GM19240 (cell line): Measurements from ENCODE around the gene SPTLC3.

ENCODE experiments used
- DNase-seq: peaks from one replicate; pipeline ENCODE4 v3.0.0; 2011; ENCODE audit warnings: low spot score; ENCODE audit not compliant: insufficient read length

The SPTLC3 gene

DNA sequence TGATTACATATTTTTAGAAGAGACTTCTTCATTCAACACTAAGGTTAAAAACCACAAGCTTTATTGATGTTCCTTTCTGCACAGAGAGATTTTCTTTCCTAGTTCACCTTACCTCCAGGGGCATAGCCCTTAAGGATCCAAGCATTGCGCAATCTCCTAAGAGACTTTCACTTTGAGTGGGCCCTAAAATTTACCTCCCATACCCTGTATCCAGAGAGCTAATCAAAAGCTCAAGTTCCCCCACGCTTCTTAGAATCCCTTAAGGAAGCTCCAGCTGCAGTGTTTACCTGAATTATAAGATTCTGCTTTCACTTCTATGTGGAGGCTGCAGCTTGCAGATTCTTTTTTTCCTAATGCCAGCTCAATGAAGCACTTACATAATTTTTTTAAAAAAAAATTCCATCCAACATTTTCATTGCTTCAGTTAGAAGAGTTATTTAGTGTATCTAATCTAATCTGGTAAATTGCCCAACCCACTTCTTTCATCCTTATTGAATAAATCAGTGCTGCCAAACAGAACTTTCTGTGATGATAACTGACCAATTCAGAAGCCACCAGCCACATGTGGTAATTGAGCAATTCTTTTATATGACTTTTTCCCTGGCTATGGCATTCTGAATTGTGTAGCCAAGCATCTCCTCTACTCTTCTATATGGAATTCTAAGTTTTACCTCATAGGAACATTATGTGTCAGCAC is 24.6 kb upstream of the SPTLC3 start:
- DNase-seq: no peak

DNA sequence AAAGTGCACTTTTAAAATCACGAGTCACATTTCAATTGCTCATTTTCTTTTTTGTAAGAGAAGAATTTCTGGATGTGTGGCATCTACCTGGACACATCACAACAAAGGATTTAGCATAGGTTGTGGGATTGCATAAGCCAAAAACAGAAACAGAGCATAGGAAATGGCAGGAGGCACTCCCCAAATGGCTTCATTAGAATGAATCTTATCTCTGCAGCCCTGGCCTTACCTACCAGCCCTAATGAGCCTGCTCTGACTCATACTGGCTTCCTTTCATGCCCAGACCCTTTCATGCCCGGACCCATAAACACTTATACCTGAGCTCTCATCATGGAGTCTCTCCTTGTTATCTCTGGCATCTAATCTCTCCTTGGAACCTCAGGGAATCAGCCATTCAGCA is 23.9 kb upstream of the SPTLC3 start:
- no peak for DNase-seq

DNA sequence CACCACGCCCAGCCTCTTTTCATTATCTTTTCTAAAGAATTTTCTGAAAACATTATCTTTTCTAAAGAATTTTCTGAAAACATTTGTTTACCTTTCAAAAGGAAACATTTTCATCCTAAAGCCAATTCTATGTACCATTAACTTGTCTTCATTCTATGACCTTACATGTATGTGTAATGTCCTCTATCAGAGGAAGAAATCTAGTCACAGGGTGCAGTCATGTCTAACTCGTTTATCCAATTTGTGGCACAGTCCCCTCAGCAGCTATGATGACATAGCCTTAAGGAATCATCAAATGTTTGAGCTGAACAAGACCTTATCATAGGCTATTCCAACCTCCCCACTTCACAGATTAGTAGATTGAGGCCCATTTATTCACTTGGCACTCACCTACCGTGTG is 21.5 kb upstream of the SPTLC3 start:
- DNase-seq: no peak

DNA sequence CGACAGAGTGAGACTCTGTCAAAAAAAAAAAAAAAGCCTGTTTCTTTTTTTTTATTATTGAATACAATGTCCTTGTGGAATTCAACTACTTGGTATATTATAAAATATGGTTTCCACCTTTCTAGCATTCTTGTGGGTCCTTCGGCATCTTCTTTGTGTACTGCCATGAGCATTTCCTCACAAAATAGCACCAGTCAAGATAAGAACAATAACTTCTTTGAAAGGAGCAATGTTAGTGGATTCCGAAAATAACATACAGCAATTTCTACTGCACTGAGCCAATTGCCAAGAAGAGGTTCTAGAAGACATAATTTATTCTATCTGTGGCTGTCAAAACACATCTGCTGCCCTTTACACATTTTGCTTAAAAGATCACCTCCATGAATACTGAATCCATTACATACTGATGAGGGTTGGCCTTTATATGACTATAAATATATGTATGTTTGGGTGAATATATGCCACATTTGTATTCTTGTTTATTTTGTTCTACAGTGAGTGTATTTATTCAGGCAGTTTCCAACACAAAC is 19.1 kb upstream of the SPTLC3 start:
- no peak for DNase-seq

DNA sequence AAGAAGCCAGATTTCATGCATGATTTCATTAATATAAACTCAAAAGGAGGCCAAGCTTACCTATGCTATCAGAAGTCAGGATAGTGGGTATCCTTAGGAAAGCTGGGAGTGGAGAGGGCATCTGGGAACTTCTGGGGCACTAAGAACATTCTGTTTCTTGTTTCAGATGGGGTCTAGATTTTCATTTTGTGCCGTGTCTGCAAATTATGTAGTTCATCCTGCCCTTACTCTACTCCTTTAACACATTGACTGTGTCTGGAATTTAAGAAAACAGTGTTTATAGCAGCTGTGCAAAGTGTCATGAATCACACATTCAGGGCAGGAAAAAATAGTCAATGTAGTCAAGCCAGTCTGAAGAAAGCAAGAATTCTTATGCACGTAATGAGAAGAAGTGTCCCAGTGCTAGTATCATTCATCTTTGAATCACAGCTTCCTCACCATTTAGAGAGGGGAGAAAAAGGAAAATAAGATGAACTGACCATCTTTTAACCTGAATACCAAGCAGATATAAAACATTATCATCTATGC is 11.6 kb upstream of the SPTLC3 start:
- no peak for DNase-seq

DNA sequence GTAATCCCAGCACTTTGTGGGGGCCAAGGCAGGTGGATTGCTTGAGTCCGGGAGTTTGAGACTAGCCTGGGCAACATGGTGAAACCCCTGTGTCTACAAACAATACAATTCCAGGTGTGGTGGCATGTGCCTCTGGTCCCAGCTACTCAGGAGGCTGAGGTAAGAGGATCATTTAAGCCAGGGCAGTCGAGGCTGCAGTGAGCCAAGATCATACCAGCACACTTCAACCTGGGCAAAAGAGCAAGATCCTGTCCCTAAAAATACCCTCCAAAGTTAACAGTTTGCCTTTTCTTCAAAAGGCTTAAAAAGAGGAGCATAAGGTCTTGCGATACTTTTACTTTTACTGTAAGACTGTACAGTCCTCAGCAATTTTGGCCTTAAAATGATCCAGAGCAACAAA is 10.7 kb upstream of the SPTLC3 start:
- DNase-seq: no peak

DNA sequence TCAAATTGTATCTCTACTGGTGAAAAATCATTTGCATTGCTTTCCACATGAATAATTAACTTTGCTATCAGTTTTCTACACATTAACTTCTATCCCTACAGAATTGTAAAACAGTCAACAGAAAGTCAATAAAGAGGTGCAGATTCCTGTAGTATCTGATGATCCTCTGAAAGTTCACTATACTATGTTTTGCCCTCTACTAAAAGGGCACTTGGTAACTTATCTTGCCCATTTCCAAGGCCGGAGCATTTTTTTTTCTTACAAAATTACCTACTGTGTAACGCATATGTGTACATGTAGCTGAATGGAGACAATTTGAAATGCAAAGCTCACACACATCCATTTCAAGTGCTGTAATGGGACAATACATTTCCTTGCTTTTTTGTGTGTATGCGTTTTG is 9.6 kb upstream of the SPTLC3 start:
- DNase-seq: no peak

DNA sequence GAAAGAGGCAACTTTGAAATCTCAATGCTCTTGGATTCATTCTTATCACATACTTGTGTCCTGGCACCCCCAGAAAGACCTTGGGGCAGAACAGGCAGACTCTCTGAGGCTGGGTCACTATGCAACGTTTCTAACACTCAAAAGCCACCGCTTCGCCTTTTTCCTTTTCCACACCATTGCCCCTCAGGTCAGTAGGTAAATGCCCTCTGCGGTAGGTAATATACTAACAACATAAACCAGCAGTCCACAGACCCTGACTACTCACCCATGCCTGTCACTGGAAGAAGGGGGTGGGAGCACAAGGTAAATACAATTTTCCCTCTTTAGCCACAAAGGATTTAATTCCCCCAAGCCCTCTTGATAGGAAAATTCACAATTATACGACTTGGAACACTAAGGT is 6.5 kb upstream of the SPTLC3 start:
- DNase-seq: no peak

DNA sequence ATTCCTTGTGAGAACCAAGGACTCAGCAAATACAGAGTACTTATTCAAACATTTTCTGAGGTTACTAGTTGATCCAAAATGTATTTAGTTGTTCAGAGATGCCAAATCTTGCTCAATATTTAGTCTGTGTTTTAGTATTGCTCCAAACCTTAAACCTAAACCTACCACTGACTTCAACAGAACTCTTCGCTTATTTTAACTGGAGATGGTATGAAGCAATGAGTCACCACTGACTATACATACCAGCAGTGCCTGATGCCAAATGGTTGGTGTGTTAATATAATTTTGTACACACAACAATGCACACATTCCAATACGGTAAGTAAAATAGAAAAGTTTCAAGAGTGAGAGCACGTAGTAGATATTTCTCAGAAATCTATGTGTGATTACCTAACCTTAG is 1.9 kb upstream of the SPTLC3 start:
- DNase-seq: no peak

DNA sequence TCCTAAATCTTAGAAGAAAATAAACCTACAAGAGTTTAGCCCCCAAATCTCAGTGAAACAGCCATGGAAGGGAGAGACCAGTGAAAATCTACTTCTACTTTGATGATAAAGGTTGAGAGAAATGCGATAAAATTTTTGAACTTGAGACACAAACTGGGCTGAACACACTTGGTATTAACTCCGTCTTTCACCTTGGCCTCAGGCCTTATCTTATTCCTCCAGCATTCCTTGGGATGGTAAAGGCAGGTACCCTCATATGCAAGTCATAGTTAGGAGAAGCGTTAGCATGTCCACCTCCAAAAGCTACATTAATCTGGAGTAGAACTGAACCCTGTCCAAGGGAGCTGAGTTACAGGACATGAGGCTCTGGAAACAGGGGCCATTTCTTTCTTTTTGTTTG is 1.2 kb upstream of the SPTLC3 start:
- no peak for DNase-seq

DNA sequence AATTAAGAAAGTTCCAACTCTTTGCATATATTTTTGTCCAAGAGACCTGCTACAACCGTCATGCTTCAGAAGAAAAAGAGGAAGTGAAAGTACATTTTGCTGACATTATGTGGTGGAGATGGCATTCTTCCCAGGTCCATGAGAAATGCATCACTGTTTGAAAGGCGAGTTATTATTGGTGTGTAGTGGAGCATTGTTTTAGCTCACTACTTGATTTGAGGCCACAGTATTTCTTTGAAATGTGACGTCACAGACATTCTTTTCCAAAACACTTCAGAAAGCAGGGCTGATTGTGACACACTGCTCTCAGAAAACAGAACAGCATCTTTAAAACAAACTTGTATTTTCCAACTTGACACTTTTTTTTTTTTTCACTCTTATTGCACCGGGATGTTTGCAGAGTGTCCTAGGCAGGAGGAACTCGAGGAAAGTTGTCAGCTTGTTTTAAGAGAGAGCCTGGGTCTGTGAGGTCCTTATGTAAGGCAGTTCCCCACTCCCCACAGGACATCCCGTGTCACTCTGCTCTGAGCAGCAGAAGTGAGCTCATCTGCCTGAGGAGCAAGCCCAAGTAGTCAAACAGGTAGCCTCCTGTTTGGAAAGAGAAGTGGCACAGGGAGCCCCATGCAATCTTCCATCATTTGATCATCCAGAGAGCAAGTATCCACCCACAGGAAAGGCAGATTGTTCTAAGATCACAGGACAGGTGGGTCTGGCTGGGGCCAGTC is 1.1 kb downstream of the SPTLC3 start:
- peak; percentile 2 for DNase-seq

DNA sequence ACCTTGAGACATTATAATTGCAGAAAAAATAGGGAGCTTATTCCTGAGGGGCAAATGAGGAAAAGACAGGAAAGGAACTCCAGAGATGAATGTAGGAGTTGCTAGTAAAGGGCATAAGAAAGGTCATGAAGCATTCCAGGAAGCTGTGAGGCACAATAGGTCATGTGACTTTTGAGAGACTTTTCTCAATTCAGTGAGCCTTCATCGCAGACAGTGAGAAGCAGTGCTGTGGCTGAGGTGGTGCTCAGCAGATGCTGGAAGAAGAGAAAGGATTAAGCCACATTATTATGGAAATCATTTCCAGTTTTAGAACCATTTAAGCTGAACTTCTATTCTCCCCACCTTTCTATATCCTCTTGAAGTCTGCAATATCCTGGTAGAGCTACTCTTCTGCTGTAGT is 4.1 kb downstream of the SPTLC3 start:
- DNase-seq: no peak

DNA sequence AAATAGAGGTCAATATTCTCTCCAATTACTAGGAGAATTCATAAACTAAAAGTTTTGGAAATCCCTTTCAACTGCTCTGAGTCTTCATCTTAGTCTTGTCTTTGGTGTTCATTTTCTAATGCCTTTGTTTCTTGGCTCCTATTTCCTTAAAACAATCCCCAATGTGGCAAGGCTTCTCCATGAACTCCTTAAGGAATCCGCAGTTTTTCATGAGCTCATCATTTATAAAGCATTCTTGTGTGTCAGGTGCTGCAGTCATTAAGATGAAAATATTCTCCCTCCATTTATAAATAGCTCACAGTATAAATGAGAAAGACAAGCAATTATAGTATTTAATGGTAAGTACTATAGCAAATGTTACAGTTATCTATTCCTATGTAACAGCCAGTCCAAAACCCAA is 4.6 kb downstream of the SPTLC3 start:
- DNase-seq: no peak

DNA sequence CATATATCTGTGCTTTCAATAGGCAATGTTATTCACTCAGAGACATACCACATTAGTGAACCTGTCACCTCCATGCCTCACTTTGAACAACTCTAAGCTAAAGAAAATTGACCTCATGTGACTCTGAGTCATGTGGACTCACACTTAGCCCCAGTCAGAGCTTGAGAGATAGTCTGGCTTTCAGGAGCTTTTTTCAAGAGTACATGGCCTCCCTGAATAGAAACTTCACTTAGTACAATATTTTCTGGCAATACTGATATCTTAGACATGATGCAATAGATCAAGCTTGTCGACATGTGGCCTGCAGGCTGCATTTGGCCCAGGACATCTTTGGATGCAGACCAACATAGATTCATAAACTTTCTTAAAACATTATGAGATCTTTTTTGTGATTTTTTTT is 8.5 kb downstream of the SPTLC3 start:
- no peak for DNase-seq

DNA sequence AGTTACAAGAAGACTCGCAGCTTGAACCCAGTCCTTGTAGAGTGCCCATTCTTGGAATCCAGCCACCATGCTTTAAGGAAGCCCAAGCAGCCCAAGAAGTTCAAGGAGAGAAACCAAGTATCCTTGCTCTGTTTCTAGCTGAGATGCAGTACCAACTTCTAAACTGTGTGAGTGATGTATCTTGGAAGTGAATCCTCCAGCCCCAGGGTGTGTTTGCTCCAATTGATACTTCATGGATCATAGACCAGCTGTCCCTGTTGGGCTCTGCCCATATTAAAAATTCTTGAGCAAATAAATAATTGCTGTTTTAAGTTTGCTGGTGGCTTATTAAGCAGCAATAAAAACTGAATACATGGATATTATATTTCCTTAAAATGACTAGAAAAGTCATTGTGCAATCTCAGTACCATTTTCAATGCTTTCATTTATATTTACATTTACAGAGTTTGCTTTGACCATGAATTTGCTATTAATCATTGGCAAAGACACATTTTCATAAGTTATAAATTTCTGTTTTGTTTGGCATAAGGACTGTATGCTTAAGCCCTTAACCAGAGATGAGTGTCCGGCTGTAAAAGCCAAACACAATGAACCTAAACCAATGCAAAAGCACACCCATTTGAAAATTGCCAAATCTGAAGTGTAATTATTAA is 9.2 kb downstream of the SPTLC3 start:
- DNase-seq: no peak

DNA sequence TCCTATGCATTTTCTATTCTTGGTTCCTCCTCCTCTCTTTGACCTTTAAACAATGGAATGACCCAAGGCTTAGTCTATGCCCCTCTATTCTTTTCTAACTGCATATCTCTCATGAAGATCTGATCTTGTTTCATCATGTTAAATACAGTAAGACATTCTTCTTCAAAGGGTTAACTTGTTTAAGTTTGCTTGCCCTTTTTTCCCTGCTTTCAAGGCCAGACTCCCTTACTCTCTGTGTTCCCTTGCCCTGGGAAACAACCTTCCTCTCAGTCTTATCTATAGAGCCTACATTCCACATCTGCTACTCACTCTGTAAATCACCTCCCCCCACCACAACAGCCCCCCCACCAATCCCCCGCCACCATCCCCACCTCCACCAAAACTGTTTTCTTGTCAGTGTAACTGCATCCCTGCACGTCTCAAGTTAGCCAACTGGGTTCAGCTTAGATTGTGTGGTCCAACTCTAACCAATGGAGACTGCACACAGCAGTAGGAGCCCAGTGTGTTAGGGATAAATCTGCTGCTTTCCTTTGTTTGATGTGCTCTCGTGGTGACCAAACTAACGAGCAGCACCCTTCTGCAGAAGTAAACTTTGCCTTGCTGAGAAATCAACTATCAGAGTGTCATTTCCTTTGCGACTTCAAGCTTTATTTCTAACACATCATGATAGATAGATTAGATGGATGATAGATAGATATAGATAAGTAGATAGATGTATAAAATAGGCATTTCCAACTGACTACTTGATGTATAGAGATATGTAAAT is 12.6 kb downstream of the SPTLC3 start:
- no peak for DNase-seq

DNA sequence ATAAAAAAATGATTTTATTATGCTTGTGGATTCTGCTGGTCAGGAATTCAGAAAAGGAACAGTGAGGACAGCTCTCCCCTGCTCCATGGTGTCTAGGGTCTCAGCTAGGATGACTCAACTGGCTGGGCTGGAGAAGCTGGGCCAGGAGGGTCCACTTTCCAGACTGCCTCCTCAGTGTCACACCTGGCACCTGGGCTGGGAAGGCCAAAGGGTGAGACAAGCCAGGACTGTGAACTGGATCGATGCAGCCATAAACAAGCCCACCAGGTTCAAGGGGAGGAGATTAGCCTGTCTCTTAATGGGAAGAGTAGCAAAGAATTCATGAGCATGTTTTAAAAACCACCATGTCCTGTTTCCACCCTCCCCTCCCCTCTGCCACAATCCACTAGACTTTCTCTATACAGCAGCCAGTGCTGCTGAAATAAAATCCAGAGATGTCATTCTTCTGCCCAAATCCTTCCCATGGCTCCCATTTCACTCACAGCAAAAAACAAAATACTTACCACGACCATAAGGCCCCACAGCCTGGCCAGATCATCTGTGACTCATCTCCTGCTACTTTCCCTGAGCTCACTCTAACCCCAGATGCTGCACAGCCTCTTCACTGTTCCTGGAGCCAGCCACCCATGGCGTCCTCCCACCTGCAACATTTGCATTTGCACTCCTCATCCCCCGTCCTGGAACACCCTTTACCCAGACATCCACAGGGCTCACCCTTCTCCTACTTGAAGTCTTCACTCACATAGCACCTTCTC is 13.8 kb downstream of the SPTLC3 start:
- no peak for DNase-seq

DNA sequence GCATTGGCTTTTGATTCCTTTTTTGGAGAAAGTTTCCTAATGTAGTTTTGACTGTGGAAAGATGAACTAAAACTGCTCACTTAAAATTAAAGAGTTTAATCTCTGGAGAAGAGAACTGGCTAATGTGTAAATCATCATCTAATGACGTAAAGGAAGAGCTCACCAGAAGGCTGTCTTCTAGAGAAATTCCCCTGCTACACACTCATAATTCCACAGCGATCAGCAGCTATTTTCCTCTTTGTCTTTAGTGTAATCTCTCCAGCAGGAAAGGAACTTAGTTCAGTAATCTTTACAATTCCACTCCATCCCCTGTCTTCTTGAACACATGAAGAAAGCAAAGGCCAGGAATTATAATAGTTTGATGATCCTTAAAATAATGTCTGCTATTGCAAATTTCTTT is 15.8 kb downstream of the SPTLC3 start:
- DNase-seq: no peak

DNA sequence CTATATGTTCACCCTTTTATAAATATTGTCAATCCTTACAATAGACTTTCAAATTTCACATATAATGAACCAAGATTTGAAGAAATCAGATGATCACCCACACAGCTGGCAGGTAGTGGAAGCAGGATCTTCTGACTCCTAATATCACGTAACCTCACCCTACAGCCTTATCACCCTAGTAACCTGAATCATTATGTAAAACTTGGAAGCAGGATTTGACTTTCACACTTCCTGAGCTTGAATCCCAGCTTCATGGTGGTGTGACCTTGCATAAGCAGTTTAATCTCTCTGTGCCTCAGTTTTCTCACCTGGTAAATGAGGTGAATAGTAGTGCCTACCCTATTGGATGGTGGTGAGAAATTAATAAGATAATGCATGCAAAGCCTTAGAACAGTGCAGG is 16.4 kb downstream of the SPTLC3 start:
- no peak for DNase-seq

DNA sequence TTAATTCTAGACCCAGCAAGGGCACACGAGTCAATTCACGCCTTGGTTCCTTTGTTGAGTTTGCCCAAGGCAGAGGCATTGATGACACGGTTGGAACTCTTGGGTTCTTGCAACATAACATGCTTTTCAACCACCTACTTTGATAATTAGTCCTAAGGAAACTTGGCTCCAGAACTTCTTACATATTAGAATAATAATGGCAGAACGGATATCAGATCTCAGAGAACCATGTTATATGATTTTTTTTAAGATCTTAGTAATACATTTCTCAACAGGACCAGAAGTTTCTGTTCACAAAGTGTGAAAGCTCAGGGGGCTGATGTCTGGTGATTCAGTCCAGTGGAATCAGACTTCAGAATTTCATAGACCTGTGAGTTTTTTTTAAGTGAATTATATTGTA is 19.2 kb downstream of the SPTLC3 start:
- no peak for DNase-seq

DNA sequence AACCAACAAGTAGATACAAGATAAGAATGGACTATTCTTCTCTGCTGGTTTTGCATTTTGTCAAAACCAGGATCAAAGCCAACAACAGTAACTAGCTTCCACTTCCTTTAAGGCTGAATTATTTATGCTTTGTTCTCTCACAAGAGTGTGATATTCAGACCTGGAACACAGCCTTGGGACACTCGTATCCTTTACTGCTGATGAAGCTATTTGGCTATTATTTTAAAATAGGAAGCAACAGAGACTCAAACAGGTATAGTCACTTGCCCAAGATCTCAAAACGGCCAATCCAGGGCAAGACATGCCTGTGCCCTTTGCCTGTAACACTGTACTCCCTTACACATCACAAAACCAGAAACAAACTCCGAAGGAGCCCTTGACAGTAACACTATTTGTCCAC is 19.9 kb downstream of the SPTLC3 start:
- no peak for DNase-seq
